GM19099 (cell line): Measurements from ENCODE around the gene RSBN1L.

Source experiments
- POLR2A ChIP-seq: IDR thresholded peaks from 3 replicates; pipeline ENCODE4 v1.6.1; 2011; ENCODE audit warnings: low read depth; ENCODE audit not compliant: insufficient read length; ENCODE audit errors: extremely low read depth

The RSBN1L gene

GRCh38 chr7:77696057-77696642 lies at the start of gene RSBN1L:
Gene RSBN1L, plus strand, starts transcription at chr7:77696459. Its CDS starts 11 bp downstream, at chr7:77696470.
- peak; percentile 77 for TF ChIP-seq POLR2A

- no peak for TF ChIP-seq POLR2A
Observed at GRCh38 chr7:77648742-77649338, 47.4 kb upstream of the RSBN1L start.

GRCh38 chr7:77649716-77650349 lies 46.4 kb upstream of the RSBN1L start:
- TF ChIP-seq POLR2A, result no peak

- no peak for TF ChIP-seq POLR2A
Observed at GRCh38 chr7:77651575-77652162, 44.6 kb upstream of the RSBN1L start.

- no peak for TF ChIP-seq POLR2A
Observed at GRCh38 chr7:77653572-77653971, 42.7 kb upstream of the RSBN1L start.

GRCh38 chr7:77655356-77655755 lies 40.9 kb upstream of the RSBN1L start:
- TF ChIP-seq POLR2A, result no peak

- TF ChIP-seq POLR2A, result no peak
Observed at GRCh38 chr7:77655836-77656455, 40.3 kb upstream of the RSBN1L start.

- TF ChIP-seq POLR2A, result no peak
Observed at GRCh38 chr7:77657427-77658224, 38.6 kb upstream of the RSBN1L start.

- no peak for TF ChIP-seq POLR2A
Observed at GRCh38 chr7:77658928-77659327, 37.3 kb upstream of the RSBN1L start.

GRCh38 chr7:77661816-77662215 lies 34.4 kb upstream of the RSBN1L start:
- TF ChIP-seq POLR2A, result no peak

- TF ChIP-seq POLR2A, result no peak
Observed at GRCh38 chr7:77662869-77663268, 33.4 kb upstream of the RSBN1L start.

GRCh38 chr7:77664715-77665114 lies 31.5 kb upstream of the RSBN1L start:
- TF ChIP-seq POLR2A, result no peak

- no peak for TF ChIP-seq POLR2A
Observed at GRCh38 chr7:77665161-77665560, 31.1 kb upstream of the RSBN1L start.

- no peak for TF ChIP-seq POLR2A
Observed at GRCh38 chr7:77667459-77668086, 28.7 kb upstream of the RSBN1L start.
